ENCODE data around the gene F8. TPM values are rescaled to one million over a fixed set of nuclear protein-coding genes. Genes with fewer than 3 reads are reported as not detected.

F8 gene
- total RNA-seq, 1 donor from 2014 or later: 1.3 TPM

GRCh38 chrX:154855256-154855655, 167.3 kb downstream of the F8 start:
- Mint-ChIP-seq H3K27ac (no peak overlapping the region), H3K9me3 (no peaks in the 10 kb centered on the region), H3K4me1 (ENCODE audit: unreplicated experiment) (no peaks in the 10 kb centered on the region), H3K36me3 (no peaks in the 10 kb centered on the region), H3K4me3 (no peak overlapping the region), H3K27me3 (no peaks in the 10 kb centered on the region)
- no peak for DNase-seq (ENCODE audit: extremely low spot score, unreplicated experiment)
- no peak for TF ChIP-seq CTCF (conservative IDR thresholded peaks at IDR 0.05)

DNA sequence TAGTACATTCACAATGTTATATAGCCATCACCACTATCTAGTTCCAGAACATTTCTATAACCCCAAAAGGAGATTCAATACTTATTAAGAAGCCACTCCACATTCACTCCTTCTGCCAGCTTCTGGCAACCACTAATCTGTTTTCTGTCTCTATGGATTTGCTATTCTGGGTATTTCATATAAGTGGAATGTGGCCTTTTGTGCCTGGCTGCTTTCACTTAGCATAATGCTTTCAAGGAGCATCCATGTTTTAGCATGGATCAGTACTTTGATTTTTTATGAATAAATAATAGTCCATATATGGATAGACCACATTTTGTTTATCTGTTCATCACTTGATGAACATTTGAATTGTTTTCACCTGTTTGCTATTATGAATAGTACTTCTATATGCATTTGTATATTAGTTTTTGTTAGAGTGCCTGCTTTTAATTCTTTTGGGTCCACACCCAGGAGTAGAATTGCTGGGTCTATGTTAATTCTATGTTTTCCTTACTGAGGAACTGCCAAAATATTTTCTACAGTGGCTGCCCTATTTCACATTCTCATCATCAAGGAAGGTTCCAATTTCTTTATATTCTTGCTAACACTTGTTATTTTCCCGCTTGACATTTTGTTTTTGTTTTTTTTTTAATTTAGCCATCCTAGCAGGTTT, 171.4 kb downstream of the F8 start:
- H3K36me3 Mint-ChIP-seq: no peaks in the 10 kb centered on the region
- no peak overlapping the region for H3K27ac Mint-ChIP-seq
- H3K9me3 Mint-ChIP-seq: no peaks in the 10 kb centered on the region
- TF ChIP-seq CTCF (conservative IDR thresholded peaks at IDR 0.05): no peak
- no peaks in the 10 kb centered on the region for H3K27me3 Mint-ChIP-seq
- no peak for DNase-seq (ENCODE audit: extremely low spot score, unreplicated experiment)
- H3K4me3 Mint-ChIP-seq: no peak overlapping the region
- H3K4me1 Mint-ChIP-seq (ENCODE audit: unreplicated experiment): no peaks in the 10 kb centered on the region

DNA sequence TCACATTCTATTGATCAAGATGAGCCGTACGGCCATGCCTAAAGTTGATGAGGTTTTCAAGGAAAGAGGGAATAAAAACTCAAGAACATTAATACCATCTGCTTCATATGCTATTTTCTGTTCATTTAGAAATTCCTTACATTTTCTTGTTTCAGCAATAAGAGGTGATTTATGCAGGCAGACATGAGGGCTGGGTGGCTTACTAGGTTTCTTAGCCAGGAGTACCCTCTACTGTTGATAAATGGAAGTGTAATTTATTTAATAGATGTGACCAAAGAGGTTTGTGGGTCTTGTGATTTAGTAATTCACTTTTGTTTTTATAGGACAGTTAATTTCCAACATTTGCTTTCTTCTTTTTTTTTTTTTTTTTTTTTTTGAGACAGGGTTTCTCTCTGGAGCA, 181.7 kb downstream of the F8 start:
- no peak overlapping the region for H3K27ac Mint-ChIP-seq
- H3K9me3 Mint-ChIP-seq: no peaks in the 10 kb centered on the region
- no peaks in the 10 kb centered on the region for H3K27me3 Mint-ChIP-seq
- no peak for DNase-seq (ENCODE audit: extremely low spot score, unreplicated experiment)
- H3K36me3 Mint-ChIP-seq: no peaks in the 10 kb centered on the region
- no peak overlapping the region for H3K4me3 Mint-ChIP-seq
- TF ChIP-seq CTCF (conservative IDR thresholded peaks at IDR 0.05): peak; percentile 70
- H3K4me1 Mint-ChIP-seq (ENCODE audit: unreplicated experiment): no peaks in the 10 kb centered on the region

DNA sequence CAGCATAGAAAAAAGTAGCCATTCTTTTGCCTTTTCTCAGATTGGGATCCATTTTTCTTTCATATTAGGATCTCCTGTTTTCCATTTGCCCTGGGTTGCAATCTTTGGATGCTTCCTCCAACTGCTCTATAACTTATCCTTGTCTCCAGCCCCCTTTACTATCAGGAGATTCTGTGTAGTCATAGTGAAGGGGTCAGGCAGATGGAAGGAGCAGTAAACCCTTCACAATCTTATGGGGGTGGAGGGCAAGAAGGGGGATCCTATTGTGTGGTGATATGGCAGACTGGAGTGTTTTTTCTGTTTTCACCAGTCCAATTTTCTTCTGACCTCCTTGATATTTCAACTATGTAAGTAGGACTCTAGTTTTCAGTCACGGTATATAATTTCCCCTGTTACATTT, 186.4 kb downstream of the F8 start:
- Mint-ChIP-seq H3K36me3 (no peaks in the 10 kb centered on the region), H3K4me1 (ENCODE audit: unreplicated experiment) (no peaks in the 10 kb centered on the region), H3K27ac (no peak overlapping the region), H3K9me3 (no peaks in the 10 kb centered on the region), H3K27me3 (no peaks in the 10 kb centered on the region), H3K4me3 (no peak overlapping the region)
- no peak for TF ChIP-seq CTCF (conservative IDR thresholded peaks at IDR 0.05)
- no peak for DNase-seq (ENCODE audit: extremely low spot score, unreplicated experiment)

DNA sequence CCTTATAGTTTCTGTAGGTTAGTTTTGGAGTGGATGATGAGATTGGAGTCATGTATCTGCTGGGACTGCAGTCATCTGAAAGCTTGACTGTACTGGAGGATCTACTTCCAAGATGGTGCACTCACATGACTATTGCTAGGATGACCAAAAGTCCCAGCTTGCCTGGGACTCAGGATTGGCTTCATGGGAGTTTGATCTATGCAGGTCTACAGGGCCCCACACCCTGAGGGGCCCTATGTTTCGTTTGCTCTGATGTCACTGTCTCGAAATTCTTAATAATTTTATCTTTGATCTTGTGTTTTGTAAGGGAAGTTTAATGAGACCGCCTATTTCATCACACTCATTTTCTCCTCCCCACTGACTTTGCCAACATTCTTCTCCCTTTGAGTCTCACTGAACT, 188.0 kb downstream of the F8 start, which contains the start of gene SMIM9:
Gene SMIM9 (minus strand): TSS at position 101 of the 400 bp plus-strand sequence. CDS start 3,806 bp downstream, outside the sequence.
- Mint-ChIP-seq H3K36me3 (no peaks in the 10 kb centered on the region), H3K4me3 (no peak within 1 kb of the TSS), H3K4me1 (ENCODE audit: unreplicated experiment) (no peaks in the 10 kb centered on the region), H3K27ac (no peak within 1 kb of the TSS), H3K27me3 (no peaks in the 10 kb centered on the region), H3K9me3 (no peaks in the 10 kb centered on the region)
- TF ChIP-seq CTCF (conservative IDR thresholded peaks at IDR 0.05): no peak
- DNase-seq (ENCODE audit: extremely low spot score, unreplicated experiment): no peak
